ENCODE data around the gene LIMD2.

LIMD2 gene

GRCh38 chr17:63693411-63694113, 6.4 kb downstream of the LIMD2 start:
- POLR2A ChIA-PET (ENCODE audit: low non-redundant PET), result no interaction called here
- CTCF ChIA-PET, result no interaction called here
- H3K27ac ChIP-seq, result peak overlapping the region; percentile 62
- no peak for DNase-seq (ENCODE audit: low spot score)
- no peak for TF ChIP-seq CTCF (conservative IDR thresholded peaks at IDR 0.05; ENCODE audit: low read depth)

DNA sequence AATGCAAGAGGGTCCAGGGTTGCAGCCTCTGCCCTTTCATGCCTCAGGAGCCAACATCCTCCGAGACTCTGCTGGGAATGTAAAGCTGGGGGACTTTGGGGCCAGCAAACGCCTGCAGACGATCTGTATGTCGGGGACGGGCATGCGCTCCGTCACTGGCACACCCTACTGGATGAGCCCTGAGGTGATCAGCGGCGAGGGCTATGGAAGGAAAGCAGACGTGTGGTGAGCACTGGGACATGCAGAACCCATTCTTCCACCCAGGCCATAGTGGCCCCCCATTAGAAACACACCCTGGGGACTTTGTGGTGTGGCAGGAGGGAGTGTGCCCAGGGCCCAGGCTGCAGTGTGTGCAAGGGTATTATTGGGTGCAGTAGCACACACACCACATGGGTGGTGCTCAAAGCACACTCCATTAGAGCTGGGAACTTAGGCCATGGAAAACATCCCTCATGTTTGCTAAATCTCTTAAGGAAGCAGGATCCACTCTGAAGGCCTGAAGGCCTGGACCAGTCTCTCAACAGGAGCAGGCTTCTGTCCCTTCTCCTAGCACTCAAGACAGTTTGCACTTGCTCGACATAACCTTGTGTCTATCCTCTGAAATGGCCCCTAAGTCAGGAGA, 7.6 kb downstream of the LIMD2 start:
- no peak for TF ChIP-seq CTCF (conservative IDR thresholded peaks at IDR 0.05; ENCODE audit: low read depth)
- ChIA-PET POLR2A (ENCODE audit: low non-redundant PET) (no interaction called here), CTCF (no interaction called here)
- DNase-seq (ENCODE audit: low spot score), result no peak
- no peak overlapping the region; the same call in 1 of the 2 replicates for H3K27ac ChIP-seq

- ChIA-PET CTCF (interaction anchor here (0.6 kb wide), 1 partner anchor 68 kb away, joined by 3 read pairs; no protein-coding TSS in a partner anchor), POLR2A (ENCODE audit: low non-redundant PET) (no interaction called here)
- DNase-seq (ENCODE audit: low spot score), result no peak
- no peak overlapping the region for H3K27ac ChIP-seq
- TF ChIP-seq CTCF (conservative IDR thresholded peaks at IDR 0.05; ENCODE audit: low read depth), result no peak
These were observed 10.4 kb downstream of the LIMD2 start for GRCh38 chr17:63689479-63689878.

DNA sequence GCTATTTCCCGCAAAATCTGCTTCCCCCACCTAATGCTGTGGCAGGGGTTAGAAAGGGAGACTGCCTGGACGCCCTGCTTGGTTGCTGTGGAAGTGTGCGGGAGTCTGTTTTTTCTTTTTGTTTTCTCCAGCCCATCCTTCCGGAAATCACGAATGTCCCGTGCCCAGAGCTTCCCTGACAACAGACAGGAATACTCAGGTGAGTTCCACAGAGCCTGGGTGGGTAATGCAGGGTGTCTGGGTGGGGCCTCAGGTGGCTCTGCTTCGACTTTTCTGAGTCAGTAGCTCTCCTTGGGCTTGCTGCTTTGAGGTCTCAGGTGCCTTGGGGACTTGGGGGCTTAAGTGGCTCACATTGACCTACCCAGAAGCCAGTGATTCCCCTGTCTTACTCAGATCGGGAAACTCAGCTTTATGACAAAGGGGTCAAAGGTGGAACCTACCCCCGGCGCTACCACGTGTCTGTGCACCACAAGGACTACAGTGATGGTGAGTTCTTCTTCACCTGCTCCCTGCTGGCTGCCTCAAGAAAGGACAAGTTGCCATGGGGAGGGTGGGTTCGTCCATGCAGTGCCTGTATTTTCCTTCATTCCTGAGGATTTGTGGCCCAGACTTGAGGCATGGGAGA, 11.4 kb downstream of the LIMD2 start:
- ChIA-PET POLR2A (ENCODE audit: low non-redundant PET) (no interaction called here), CTCF (interaction anchor here (0.7 to 1.4 kb wide), 2 partner anchors 146 to 873 kb away, joined by 3 to 4 read pairs; no protein-coding TSS in a partner anchor)
- no peak for DNase-seq (ENCODE audit: low spot score)
- no peak for TF ChIP-seq CTCF (conservative IDR thresholded peaks at IDR 0.05; ENCODE audit: low read depth)
- no peak overlapping the region for H3K27ac ChIP-seq

DNA sequence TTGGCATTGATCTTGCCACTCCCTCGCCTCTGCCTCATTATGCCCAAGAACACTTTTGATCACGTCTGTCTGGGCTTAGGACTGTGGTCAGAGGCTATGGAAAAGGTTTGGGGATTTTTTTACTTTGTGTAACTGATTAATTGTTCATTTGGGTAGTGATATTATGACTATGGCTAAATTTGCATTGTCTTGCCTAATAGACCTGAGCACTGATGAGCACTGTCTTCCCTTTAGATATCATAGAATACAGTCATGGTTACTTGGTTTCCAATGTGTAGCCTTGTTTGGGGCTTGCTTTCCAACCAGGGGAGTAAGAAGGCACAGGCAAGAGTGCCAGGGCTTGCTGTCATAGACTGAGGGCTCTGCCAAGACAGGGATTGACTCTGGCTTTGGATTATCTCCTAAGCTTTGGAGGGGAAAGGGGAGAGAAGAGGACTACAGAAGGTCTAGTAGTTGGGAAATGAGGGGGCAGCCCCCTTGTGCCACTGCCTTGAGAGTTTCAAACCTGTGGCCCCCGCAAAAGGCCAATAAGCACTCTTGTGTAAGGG, 13.7 kb downstream of the LIMD2 start:
- ChIA-PET POLR2A (ENCODE audit: low non-redundant PET) (no interaction called here), CTCF (no interaction called here)

More for the DNA sequence above, 13.7 kb downstream of the LIMD2 start:
- no peak for DNase-seq (ENCODE audit: low spot score)
- no peak overlapping the region for H3K27ac ChIP-seq
- TF ChIP-seq CTCF (conservative IDR thresholded peaks at IDR 0.05; ENCODE audit: low read depth), result no peak

Measured in RWPE1 (cell line).